ENCODE results near the gene RASGRF2.
"Not testable (repeated sequence)": the region's sequence is repeated elsewhere in the genome, so short reads cannot be mapped to it uniquely, and the experiment has no call there.

RASGRF2 gene

GRCh38 chr5:81117566-81117965 lies 157.4 kb downstream of the RASGRF2 start:
- H3K9ac ChIP-seq, result no peak overlapping the region
- no peaks in the 10 kb centered on the region for H3K4me1 ChIP-seq
- no peak overlapping the region for H2AFZ ChIP-seq
- no peaks in the 10 kb centered on the region for H3K79me2 ChIP-seq
- no peak overlapping the region for H3K4me3 ChIP-seq (ENCODE audit: low read depth, low read length)
- no peaks in the 10 kb centered on the region for H3K27me3 ChIP-seq (ENCODE audit: control insufficient read depth, insufficient read depth, low read length)
- H3K9me3 ChIP-seq (ENCODE audit: control insufficient read depth, low read length), result no peaks in the 10 kb centered on the region
- H3K36me3 ChIP-seq (ENCODE audit: control insufficient read depth, insufficient read depth, low read length), result no peaks in the 10 kb centered on the region
- no peak overlapping the region for H3K27ac ChIP-seq
- H3K4me2 ChIP-seq (ENCODE audit: low read length), result no peak overlapping the region
- no peak for TF ChIP-seq CTCF (IDR thresholded peaks at IDR 0.05)

GRCh38 chr5:81121273-81121672 lies 161.1 kb downstream of the RASGRF2 start:
- Histone ChIP-seq H3K4me2 (ENCODE audit: low read length) (no peak overlapping the region), H3K4me3 (ENCODE audit: low read depth, low read length) (no peak overlapping the region), H3K27me3 (ENCODE audit: control insufficient read depth, insufficient read depth, low read length) (no peaks in the 10 kb centered on the region), H3K36me3 (ENCODE audit: control insufficient read depth, insufficient read depth, low read length) (no peaks in the 10 kb centered on the region), H3K9me3 (ENCODE audit: control insufficient read depth, low read length) (no peaks in the 10 kb centered on the region), H3K4me1 (no peaks in the 10 kb centered on the region), H3K9ac (no peak overlapping the region), H3K27ac (no peak overlapping the region), H2AFZ (no peak overlapping the region), H3K79me2 (no peaks in the 10 kb centered on the region)
- no peak for TF ChIP-seq CTCF (IDR thresholded peaks at IDR 0.05)

- Histone ChIP-seq H3K4me3 (ENCODE audit: low read depth, low read length) (no peak overlapping the region), H3K36me3 (ENCODE audit: control insufficient read depth, insufficient read depth, low read length) (no peaks in the 10 kb centered on the region), H2AFZ (no peak overlapping the region), H3K9ac (no peak overlapping the region), H3K27me3 (ENCODE audit: control insufficient read depth, insufficient read depth, low read length) (no peaks in the 10 kb centered on the region), H3K4me2 (ENCODE audit: low read length) (no peak overlapping the region), H3K79me2 (no peaks in the 10 kb centered on the region), H3K27ac (no peak overlapping the region), H3K9me3 (ENCODE audit: control insufficient read depth, low read length) (no peaks in the 10 kb centered on the region), H3K4me1 (no peaks in the 10 kb centered on the region)
- TF ChIP-seq CTCF (IDR thresholded peaks at IDR 0.05), result no peak
Observed at GRCh38 chr5:81121836-81122630, 161.9 kb downstream of the RASGRF2 start.

GRCh38 chr5:81124689-81125088 lies 164.5 kb downstream of the RASGRF2 start:
- H3K36me3 ChIP-seq (ENCODE audit: control insufficient read depth, insufficient read depth, low read length); H3K79me2 ChIP-seq; H3K4me3 ChIP-seq (ENCODE audit: low read depth, low read length): not testable (repeated sequence)

GRCh38 chr5:81125959-81126358 lies 165.8 kb downstream of the RASGRF2 start:
- Histone ChIP-seq H3K9ac (no peak overlapping the region), H2AFZ (no peak overlapping the region), H3K9me3 (ENCODE audit: control insufficient read depth, low read length) (no peaks in the 10 kb centered on the region), H3K79me2 (no peaks in the 10 kb centered on the region), H3K27me3 (ENCODE audit: control insufficient read depth, insufficient read depth, low read length) (no peaks in the 10 kb centered on the region), H3K36me3 (ENCODE audit: control insufficient read depth, insufficient read depth, low read length) (no peaks in the 10 kb centered on the region), H3K27ac (no peak overlapping the region), H3K4me2 (ENCODE audit: low read length) (no peak overlapping the region), H3K4me1 (no peaks in the 10 kb centered on the region), H3K4me3 (ENCODE audit: low read depth, low read length) (no peak overlapping the region)
- no peak for TF ChIP-seq CTCF (IDR thresholded peaks at IDR 0.05)

More at GRCh38 chr5:81124689-81125088, 164.5 kb downstream of the RASGRF2 start:
- not testable (repeated sequence) for H3K4me1 ChIP-seq; H3K27ac ChIP-seq; H3K27me3 ChIP-seq (ENCODE audit: control insufficient read depth, insufficient read depth, low read length); H3K9me3 ChIP-seq (ENCODE audit: control insufficient read depth, low read length); H2AFZ ChIP-seq; H3K4me2 ChIP-seq (ENCODE audit: low read length); H3K9ac ChIP-seq

Data from parathyroid adenoma (tissue), 2 donors.